GM18858 (cell line): ENCODE data around the gene ESPNL.

Source experiments
- ATAC-seq: cut with Tn5 transposase; IDR thresholded peaks from one replicate; pipeline ENCODE4 v1.9.1; 2021; ENCODE audit not compliant: unreplicated experiment

The ESPNL gene

GRCh38 chr2:238097988-238098871 lies 1.9 kb upstream of the ESPNL start:
- no peak for ATAC-seq

DNA sequence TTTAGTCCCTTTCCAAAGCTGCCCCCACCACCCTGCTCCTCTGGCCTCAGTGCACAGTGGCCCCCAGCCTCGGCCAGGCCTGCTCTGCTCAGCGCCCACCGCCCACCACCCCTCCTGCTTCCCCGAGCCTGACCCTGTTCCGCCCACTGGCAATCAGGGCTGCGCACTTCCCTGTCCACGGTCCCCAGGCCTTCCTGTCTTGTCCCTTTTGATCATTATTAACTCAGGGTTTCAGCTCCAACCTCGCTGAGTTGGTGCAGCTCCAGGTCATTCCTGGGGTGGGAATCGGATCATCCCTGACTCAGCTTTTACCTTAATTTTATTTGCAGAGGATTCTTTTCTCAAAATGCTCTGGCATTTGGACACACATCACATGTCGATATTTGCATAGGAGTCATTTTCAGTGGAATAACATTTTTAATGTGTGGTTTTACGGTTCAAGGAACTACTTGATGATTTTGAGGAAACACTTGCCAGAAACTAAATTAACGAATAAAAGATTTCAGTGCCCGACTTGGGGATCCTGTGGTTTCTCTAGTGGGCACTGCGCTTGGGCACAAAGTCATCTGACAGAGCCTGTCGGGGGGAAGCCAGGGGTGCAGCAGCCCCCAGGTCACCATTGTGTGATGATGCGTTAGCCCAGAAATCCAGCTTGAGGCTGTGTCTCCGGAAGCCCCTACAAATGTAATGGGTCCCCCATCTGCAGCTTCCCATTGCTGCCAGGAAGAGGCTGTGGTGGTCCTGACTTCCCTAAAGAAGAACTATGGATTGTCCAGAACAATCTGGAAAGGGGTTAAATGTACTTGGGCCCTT lies 1.0 kb upstream of the ESPNL start:
- ATAC-seq: no peak

DNA sequence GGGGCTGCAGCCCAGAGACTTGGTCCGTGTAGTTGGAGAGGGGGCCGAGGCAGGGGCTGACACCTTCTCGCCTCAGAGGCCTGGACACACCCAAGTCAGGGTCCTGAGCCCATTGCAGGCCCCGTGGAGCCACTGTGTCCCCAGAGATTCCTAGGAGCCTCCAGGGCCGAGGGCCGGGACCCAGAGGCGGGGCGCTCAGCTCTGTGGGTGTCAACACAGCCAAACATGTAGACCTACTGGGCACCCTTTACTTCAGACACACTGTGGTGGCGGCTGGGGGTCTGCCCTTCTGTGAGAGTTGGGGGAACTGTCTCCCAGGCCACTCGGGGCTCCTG lies 459 bp upstream of the ESPNL start:
- no peak for ATAC-seq

DNA sequence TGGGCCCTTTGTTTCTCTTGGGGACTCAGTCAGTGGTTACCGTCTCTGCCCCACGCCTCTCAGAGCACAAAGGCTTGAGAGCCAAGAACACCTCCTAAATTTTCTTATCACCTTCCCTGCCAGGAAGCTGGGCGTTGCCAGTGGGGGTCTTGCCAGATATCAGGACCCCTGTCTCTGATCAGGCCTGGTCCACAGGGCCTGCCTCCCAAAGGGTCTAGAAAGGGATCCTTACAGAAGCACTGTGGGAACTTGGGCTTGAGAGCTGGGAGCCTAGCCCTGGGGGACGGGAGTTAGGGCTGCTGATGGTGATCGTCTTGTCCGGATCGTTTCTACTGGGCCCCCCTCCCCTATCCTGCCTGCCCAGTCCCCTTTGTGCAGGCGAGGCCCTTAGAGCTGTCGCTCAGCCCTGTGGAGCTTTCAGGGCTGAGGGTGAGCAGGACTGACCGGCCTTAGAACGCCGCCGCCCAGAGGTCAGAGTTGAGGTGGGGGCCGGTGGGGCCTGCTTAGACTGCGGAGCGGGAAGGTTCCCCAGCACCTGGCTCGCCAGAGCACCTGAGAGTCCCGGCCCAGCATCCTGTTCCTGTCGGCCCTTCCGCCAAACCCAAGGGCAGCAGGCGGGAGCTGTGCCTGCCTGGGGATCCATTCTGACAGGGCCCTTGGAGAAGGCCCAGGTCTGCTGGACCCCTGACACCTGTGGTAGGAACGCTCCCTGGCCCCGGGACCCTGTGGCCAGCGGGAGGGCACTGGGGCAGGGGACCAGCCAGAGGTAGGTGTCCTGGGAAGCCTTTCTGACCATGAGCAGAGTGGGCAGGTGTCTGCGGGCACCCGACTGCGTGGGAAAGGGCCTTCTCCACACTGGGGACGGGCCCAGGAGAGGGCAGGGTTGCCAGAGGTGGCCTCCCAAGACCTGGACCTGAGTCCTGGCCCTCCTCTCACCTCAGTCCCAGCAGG lies 956 bp downstream of the ESPNL start:
- ATAC-seq: no peak

- no peak for ATAC-seq
Measured at GRCh38 chr2:238101891-238102841, 2.0 kb downstream of the ESPNL start.

GRCh38 chr2:238102865-238103264 lies 2.7 kb downstream of the ESPNL start:
- no peak for ATAC-seq

- no peak for ATAC-seq
Measured at GRCh38 chr2:238103465-238104225, 3.5 kb downstream of the ESPNL start.

DNA sequence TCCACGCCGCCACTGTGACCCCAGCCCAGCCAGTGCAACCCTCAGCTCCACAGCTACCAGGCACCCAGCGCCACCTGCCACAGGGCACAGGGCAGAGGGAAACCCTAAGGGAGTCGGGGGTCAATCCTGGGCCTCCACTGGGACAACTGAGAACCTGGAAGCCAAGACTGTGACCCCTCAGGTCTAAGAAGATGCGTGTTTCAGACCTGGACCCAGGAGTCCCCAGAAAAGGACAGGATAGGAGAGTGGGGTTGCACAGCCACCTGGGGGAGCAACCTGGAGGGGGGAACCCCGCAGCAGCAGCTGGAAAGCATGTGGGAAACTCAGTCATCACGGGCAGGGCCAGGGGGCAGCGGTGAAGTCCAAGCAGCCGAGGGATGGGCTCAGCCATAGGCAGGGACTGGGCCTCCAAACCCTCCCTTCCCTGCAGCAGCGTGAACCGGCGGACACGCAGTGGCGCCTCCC lies 4.1 kb downstream of the ESPNL start:
- no peak for ATAC-seq

DNA sequence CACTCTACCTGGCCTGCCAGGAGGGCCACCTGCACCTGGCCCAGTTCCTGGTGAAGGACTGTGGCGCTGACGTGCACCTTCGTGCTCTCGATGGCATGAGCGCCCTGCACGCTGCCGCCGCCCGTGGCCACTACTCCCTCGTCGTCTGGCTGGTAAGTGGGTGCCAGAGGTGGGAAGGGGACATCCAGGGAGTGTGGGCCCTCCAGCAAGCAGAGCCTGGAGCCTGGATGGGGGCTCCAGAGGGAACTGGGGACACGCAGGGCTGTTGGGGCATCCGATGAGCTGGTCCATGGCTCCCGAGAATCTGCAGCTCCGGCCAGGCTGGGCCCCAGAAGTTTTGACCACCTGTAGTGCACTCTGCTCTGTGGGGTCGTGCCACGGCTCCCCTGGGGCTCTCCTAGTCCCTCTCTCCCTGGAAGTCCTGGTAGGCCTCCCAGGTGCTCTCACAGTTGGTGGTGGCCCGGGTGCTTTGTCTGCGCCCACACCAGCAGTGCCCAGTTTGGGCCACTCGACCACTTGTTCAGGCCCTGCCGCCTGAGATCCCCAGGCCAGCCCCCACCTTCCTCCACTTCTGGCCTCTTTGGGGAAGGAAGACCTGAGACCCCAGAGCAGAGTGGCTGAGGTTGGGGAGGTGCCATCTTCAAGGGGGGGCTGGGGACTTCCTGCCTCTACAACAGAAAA lies 4.7 kb downstream of the ESPNL start:
- ATAC-seq: no peak

DNA sequence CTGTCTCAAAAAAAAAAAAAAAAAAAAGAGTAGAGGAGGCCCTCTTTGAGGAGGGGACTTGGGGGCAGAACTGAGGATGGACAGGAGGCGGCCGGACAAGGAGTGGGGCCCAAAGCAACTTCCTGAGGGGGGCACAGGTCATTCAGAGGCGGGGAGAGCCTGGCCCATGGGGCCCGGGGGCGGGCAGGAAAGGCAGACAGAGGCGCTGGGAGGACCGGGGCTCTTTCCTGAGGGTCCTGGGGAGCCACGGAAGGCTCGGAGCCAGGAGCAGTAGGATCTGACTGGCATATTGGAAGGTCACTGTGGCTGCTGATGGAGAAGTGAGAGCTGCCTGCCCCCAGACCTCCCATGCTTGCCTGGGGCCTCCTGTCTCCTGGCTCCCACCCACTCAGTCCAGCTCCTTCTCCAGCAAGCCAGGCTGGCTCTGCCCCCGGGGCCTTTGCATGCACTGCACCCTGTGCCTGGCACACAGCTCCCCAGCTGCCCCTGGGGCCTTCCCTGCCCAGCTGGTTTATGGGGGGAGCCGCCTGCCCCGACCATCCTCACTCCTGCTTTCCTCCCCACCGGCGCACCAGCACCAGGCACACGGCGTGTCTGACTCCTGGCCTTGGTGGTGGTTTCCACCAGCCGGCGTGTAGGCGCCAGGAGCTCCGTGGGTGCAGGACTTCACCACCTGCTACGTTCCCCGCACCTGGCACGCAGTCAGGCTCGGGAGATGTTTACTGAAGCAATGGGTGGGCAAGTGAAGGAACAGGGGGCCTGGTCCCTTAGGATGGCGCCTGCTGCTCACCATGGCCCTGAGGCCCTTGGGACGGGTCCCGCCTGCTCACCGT lies 5.6 kb downstream of the ESPNL start:
- no peak for ATAC-seq

GRCh38 chr2:238106339-238106697 lies 6.2 kb downstream of the ESPNL start:
- ATAC-seq: no peak

- no peak for ATAC-seq
Measured at GRCh38 chr2:238106698-238107524, 6.8 kb downstream of the ESPNL start.

DNA sequence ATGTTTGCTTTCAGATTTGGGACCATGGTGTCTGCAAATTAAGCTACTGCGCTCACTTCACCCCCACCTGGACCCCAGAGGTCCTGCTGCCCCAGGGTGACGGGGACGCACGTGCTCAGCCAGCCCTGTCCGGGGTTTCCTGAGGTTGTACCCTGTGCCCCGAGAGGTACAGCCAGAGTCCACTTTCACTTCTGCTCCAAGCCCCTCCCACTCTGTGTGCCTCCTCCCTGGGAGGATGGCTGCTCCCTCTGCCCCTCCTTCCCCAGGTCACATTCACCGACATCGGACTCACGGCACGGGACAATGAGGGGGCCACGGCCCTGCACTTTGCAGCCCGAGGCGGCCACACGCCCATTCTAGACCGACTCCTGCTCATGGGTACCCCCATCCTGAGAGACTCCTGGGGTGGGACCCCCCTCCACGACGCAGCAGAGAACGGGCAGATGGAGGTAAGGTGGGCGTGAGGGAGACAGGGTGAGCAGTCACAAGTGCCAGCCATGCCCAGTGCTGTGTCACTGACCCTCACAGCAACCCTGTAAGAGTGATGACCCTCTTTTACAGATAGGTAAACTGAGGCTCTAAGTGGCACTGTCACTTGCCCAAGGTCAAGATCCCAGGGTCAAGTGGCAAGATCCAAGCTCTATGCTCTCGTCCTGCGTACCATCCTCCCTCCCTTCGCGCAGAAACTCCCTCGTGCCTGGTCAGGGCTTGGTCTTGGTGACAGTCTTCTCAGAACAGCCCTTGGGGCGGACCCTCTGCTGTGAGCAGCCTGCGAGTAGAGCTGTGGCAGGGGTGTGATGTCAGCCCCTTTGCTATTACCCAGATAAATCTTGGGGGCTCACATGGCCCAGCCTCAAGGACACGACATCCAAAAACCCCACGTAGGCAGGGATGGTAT lies 7.6 kb downstream of the ESPNL start:
- no peak for ATAC-seq

DNA sequence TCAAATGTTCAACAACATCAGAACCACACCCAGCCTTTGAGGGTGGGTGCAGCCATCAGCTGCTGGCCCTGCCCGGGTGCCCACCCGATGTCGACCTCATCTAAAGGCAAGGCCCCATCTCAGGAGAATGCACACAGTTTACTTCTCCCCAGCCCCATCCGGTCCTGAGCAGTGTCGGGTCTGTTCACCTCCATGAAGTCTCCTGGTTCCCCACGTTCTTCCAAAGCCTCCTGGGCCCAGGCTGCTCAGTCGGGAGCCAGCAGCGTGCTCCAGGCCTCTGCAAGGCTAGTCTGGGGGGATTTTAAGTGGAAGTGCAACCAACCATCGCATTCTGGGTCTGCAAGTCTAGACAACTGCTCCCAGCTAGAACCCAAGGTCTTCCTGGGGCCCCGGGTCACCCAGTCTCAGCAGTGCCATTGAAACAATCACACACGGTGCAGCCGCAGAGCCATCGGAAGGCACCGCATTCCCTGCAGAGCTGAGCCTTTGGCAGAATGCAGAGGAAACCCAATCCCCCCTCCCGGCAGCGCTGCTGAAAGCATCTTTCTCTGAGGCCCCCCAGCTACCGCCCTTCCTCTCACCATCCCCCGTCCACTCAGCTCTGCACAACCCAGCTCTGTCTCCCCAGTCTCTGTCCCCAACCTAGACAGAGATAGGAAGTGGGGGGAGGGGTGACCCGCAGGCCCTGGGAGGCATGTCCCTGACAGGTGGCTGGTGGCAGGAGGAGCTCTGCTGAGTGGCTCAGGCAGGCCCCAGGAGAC lies 8.5 kb downstream of the ESPNL start:
- no peak for ATAC-seq

GRCh38 chr2:238113611-238114010 lies 13.5 kb downstream of the ESPNL start:
- ATAC-seq: no peak
